Transverse colon (tissue), 3 donors: ENCODE measurements around the gene IMMP2L.

Source experiments
- CTCF ChIP-seq, 5 experiments: fragments of 200-600 bp in 3 of 5; fragments of 450-650 bp in 2 of 5; sonication (generic) in 3 of 5; IDR thresholded peaks; 1 replicate in 2 of 5; 2 replicates in 3 of 5; pipeline ENCODE4 v1.5.1; 2016 to 2017; ENCODE audit warnings: antibody characterized with exemption in 5 of 5, inconsistent platforms in 3 of 5, mild to moderate bottlenecking in 2 of 5, moderate library complexity in 1 of 5
- POLR2A ChIP-seq: fragments of 450-650 bp; IDR thresholded peaks from one replicate; pipeline ENCODE4 v1.6.1; 2016; ENCODE audit warnings: antibody characterized with exemption, mild to moderate bottlenecking, moderate library complexity

DNA sequence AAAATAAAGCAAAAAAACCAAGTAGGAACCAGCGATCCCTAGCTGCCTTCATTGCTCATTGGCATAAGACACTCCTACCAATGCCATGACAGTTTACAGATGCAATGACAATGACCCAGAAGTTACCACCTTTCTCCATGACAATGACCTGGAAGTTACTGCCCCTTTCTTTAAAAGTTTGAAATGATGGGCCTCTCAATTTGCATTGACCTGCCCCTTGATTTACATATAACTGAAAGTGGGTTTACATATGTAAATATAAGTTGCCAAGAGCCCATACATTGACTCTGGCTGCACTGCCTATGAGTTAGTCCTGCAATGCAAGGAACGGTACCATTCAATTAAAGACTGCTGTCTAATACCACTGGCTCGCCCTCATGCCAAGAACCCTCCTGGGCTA is 712.1 kb downstream of the IMMP2L start:
- TF ChIP-seq CTCF (IDR thresholded peaks at IDR 0.05) = no peak
- no peak for TF ChIP-seq POLR2A
